Measurements from ENCODE around the gene DENND1B. TPM values are rescaled to one million over a fixed set of nuclear protein-coding genes. Genes with fewer than 3 reads are reported as not detected.
A peak's percentile ranks its signal among the peaks of the same experiment; 100 is the strongest.
"Not testable (repeated sequence)": the region's sequence is repeated elsewhere in the genome, so short reads cannot be mapped to it uniquely, and the experiment has no call there.

DENND1B gene
- total and polyA plus RNA-seq, 5 donors from 2014 or later = 13.8 to 45.5 (median 18.1) TPM

DNA sequence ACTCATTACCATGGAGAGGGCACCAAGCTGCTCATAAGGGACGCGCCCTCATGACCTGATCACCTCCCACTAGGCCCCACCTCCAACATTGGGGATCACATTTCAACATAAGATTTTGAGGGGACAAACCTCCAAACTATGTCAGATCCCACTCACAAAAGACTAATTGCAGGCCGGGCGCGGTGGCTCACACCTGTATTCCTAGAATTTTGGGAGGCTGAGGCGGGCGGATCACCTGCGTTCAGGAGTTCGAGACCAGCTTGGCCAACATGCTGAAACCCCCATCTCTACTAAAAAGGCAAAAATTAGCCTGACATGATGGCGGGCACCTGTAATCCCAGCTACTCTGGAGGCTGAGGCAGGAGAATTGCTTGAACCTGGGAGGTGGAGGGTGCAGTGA lies 278.6 kb downstream of the DENND1B start:
- Mint-ChIP-seq H3K27ac (no peak overlapping the region), H3K9me3 (peaks cover 0 to 6% (median 0%) of the 10 kb centered on the region in 7 donors), H3K27me3 (peaks cover 47% of the 10 kb centered on the region), H3K4me1 (no peaks in the 10 kb centered on the region), H3K4me3 (no peak overlapping the region), H3K36me3 (no peaks in the 10 kb centered on the region)
- no peaks in the 10 kb centered on the region for H3K9me3 ChIP-seq (ENCODE audit: control insufficient read depth in 2 of 2, low read length in 2 of 2)
- H3K36me3 ChIP-seq (ENCODE audit: control insufficient read depth, insufficient read depth, low read length) = no peaks in the 10 kb centered on the region
- H3K4me3 ChIP-seq (ENCODE audit: low read depth, low read length) = no peak overlapping the region
- H3K27ac ChIP-seq (ENCODE audit: insufficient read depth, low read length, poor library complexity, severe bottlenecking) = no peak overlapping the region
- ATAC-seq (ENCODE audit: low read depth in 2 of 2) = no peak
- peaks cover 3% of the 10 kb centered on the region for H3K27me3 ChIP-seq (ENCODE audit: control insufficient read depth, insufficient read depth, low read length)
- DNase-seq = no peak
- H3K4me1 ChIP-seq (ENCODE audit: control insufficient read depth, insufficient read depth, low read length, poor library complexity, severe bottlenecking) = no peaks in the 10 kb centered on the region

DNA sequence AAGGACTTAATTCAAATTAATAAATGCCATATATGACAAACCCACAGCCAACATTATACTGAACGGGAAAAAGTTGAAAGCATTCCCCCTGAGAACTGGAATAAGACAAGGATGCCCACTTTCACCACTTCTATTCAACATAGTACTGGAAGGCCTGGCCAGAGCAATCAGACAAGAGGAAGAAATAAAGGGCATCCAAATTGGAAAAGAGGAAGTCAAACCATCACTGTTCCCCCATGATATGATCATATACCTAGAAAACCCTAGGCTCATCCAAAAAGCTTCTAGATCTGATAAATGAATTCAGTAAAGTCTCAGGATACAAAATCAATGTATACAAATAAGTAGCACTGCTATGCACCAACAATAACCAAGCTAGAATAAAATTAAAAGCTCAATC lies 283.8 kb downstream of the DENND1B start:
- not testable (repeated sequence) for H3K27ac ChIP-seq (ENCODE audit: insufficient read depth, low read length, poor library complexity, severe bottlenecking); H3K27me3 ChIP-seq (ENCODE audit: control insufficient read depth, insufficient read depth, low read length); H3K9me3 ChIP-seq (ENCODE audit: control insufficient read depth in 2 of 2, low read length in 2 of 2); H3K4me1 ChIP-seq (ENCODE audit: control insufficient read depth, insufficient read depth, low read length, poor library complexity, severe bottlenecking); H3K4me3 ChIP-seq (ENCODE audit: low read depth, low read length); H3K4me1 Mint-ChIP-seq; DNase-seq; H3K27ac Mint-ChIP-seq; H3K36me3 ChIP-seq (ENCODE audit: control insufficient read depth, insufficient read depth, low read length); ATAC-seq (ENCODE audit: low read depth in 2 of 2); H3K36me3 Mint-ChIP-seq; H3K9me3 Mint-ChIP-seq; H3K4me3 Mint-ChIP-seq
- peaks cover 41% of the 10 kb centered on the region for H3K27me3 Mint-ChIP-seq

DNA sequence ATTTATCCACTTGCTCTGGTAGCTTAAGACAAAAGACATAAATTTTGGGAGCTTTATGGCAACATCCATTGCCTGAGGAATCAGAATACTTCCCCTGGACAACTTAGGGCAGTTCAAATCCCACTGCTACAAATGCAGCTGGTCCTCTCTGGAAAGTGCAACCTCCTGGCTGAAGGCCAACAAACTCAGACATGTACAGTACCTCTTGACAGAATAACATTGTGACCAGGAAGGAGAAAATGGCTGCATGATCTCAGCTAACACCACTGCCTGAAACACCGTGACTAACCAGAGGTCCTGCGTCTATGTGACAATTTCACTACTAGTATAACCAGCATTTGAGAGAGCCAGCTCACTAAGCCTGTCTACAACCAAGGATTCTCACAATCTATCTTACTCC lies 288.3 kb downstream of the DENND1B start:
- Histone ChIP-seq H3K4me3 (ENCODE audit: low read depth, low read length) (no peak overlapping the region), H3K36me3 (ENCODE audit: control insufficient read depth, insufficient read depth, low read length) (no peaks in the 10 kb centered on the region), H3K4me1 (ENCODE audit: control insufficient read depth, insufficient read depth, low read length, poor library complexity, severe bottlenecking) (no peaks in the 10 kb centered on the region), H3K27ac (ENCODE audit: insufficient read depth, low read length, poor library complexity, severe bottlenecking) (no peak overlapping the region), H3K27me3 (ENCODE audit: control insufficient read depth, insufficient read depth, low read length) (peaks cover 2% of the 10 kb centered on the region), H3K9me3 (ENCODE audit: control insufficient read depth in 2 of 2, low read length in 2 of 2) (no peaks in the 10 kb centered on the region)
- no peak overlapping the region for H3K4me3 Mint-ChIP-seq
- H3K36me3 Mint-ChIP-seq = no peaks in the 10 kb centered on the region
- H3K27me3 Mint-ChIP-seq = peaks cover 23% of the 10 kb centered on the region
- DNase-seq = no peak
- H3K9me3 Mint-ChIP-seq = peaks cover 0 to 4% (median 0%) of the 10 kb centered on the region in 7 donors
- no peak for ATAC-seq (ENCODE audit: low read depth in 2 of 2)
- peaks cover 0 to under 1% (median 0%) of the 10 kb centered on the region in 4 donors for H3K4me1 Mint-ChIP-seq
- H3K27ac Mint-ChIP-seq = no peak overlapping the region

DNA sequence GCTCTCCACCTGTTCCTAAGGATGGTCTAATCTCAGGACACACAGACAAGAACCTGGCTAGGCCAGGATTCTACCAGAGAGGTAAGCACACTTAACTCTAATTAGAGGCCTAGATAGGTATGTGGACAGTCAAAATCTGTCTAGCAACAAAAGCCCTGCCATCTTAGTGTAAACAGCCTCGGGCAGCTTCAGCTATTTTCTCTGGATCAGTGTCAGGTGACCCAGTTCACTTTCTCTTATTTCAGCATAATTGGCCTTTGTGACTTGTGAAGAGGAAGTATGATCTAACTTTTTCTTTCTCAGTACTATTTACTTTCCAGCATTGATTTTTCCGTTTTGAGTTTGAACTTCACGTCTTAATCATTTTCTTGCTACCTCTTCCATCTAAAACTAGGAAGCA lies 289.5 kb downstream of the DENND1B start:
- no peak overlapping the region for H3K27ac Mint-ChIP-seq
- Histone ChIP-seq H3K36me3 (ENCODE audit: control insufficient read depth, insufficient read depth, low read length) (no peaks in the 10 kb centered on the region), H3K27me3 (ENCODE audit: control insufficient read depth, insufficient read depth, low read length) (peaks cover 6% of the 10 kb centered on the region), H3K9me3 (ENCODE audit: control insufficient read depth in 2 of 2, low read length in 2 of 2) (no peaks in the 10 kb centered on the region), H3K27ac (ENCODE audit: insufficient read depth, low read length, poor library complexity, severe bottlenecking) (no peak overlapping the region), H3K4me3 (ENCODE audit: low read depth, low read length) (no peak overlapping the region), H3K4me1 (ENCODE audit: control insufficient read depth, insufficient read depth, low read length, poor library complexity, severe bottlenecking) (no peaks in the 10 kb centered on the region)
- H3K4me1 Mint-ChIP-seq = peaks cover 2 to 10% (median 6%) of the 10 kb centered on the region in 4 donors
- ATAC-seq (ENCODE audit: low read depth in 2 of 2) = no peak
- no peaks in the 10 kb centered on the region for H3K9me3 Mint-ChIP-seq
- peaks cover 23% of the 10 kb centered on the region for H3K27me3 Mint-ChIP-seq
- no peak overlapping the region for H3K4me3 Mint-ChIP-seq
- no peaks in the 10 kb centered on the region for H3K36me3 Mint-ChIP-seq
- DNase-seq = no peak

DNA sequence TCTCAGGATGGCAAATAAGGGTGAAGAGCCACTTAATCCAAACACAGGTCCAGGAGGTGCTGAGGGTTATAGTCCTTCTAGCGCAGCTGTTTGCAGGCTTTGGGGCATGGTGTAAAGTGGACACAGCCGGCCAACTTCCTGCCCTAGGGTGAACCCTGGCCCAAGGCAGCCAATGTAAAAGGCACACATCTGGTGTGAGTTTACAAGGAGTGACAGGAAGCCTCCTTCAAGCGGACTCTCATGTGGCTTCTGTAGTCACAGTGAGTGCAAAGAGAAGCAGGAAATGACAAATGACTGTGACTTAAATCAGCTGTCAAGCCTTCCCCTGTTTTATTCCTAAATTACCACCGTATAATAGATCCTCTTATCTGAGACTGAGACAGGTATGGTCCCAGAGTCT lies 294.2 kb downstream of the DENND1B start:
- DNase-seq (peak in 1 of 3 donors; percentile 54), ATAC-seq (ENCODE audit: low read depth in 2 of 2) (peak; percentile 50 to 67)
- no peak overlapping the region for H3K27ac ChIP-seq (ENCODE audit: insufficient read depth, low read length, poor library complexity, severe bottlenecking)
- H3K27me3 Mint-ChIP-seq = peaks cover 10% of the 10 kb centered on the region
- H3K27ac Mint-ChIP-seq = no peak overlapping the region
- H3K36me3 Mint-ChIP-seq = no peaks in the 10 kb centered on the region
- H3K36me3 ChIP-seq (ENCODE audit: control insufficient read depth, insufficient read depth, low read length) = no peaks in the 10 kb centered on the region
- no peak overlapping the region for H3K4me3 ChIP-seq (ENCODE audit: low read depth, low read length)
- H3K4me1 Mint-ChIP-seq = peaks cover 2 to 10% (median 6%) of the 10 kb centered on the region in 4 donors
- H3K4me1 ChIP-seq (ENCODE audit: control insufficient read depth, insufficient read depth, low read length, poor library complexity, severe bottlenecking) = no peaks in the 10 kb centered on the region
- peaks cover 9% of the 10 kb centered on the region for H3K27me3 ChIP-seq (ENCODE audit: control insufficient read depth, insufficient read depth, low read length)
- H3K9me3 Mint-ChIP-seq = peaks cover 0 to 3% (median 0%) of the 10 kb centered on the region in 7 donors
- H3K9me3 ChIP-seq (ENCODE audit: control insufficient read depth in 2 of 2, low read length in 2 of 2) = no peaks in the 10 kb centered on the region
- no peak overlapping the region for H3K4me3 Mint-ChIP-seq

DNA sequence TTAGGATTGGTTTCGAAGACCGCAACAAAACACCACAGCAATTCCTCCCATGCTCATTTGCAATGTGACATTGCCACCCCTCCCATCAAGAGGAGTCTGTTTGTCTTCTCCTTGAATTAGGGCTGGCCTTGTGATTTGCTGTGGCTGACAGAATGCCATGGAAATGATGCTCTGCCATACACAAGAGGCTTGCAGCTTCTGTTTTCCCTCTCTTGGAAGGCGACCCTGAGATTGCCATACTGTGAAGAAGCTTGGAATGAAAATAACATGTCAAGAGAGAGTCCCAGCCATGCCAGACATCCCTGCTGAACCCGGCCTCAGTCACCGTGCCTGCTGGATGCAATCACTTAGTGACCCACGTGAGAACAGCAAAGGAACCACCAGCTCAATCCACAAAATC lies 294.8 kb downstream of the DENND1B start:
- Mint-ChIP-seq H3K27ac (no peak overlapping the region), H3K4me1 (peaks cover 2 to 10% (median 6%) of the 10 kb centered on the region in 4 donors), H3K27me3 (peaks cover 5% of the 10 kb centered on the region), H3K4me3 (no peak overlapping the region), H3K36me3 (no peaks in the 10 kb centered on the region), H3K9me3 (peaks cover 0 to 3% (median 0%) of the 10 kb centered on the region in 7 donors)
- H3K4me1 ChIP-seq (ENCODE audit: control insufficient read depth, insufficient read depth, low read length, poor library complexity, severe bottlenecking) = no peaks in the 10 kb centered on the region
- DNase-seq (no peak), ATAC-seq (ENCODE audit: low read depth in 2 of 2) (no peak)
- no peak overlapping the region for H3K4me3 ChIP-seq (ENCODE audit: low read depth, low read length)
- H3K9me3 ChIP-seq (ENCODE audit: control insufficient read depth in 2 of 2, low read length in 2 of 2) = no peaks in the 10 kb centered on the region
- H3K27ac ChIP-seq (ENCODE audit: insufficient read depth, low read length, poor library complexity, severe bottlenecking) = no peak overlapping the region
- H3K36me3 ChIP-seq (ENCODE audit: control insufficient read depth, insufficient read depth, low read length) = no peaks in the 10 kb centered on the region
- peaks cover 9% of the 10 kb centered on the region for H3K27me3 ChIP-seq (ENCODE audit: control insufficient read depth, insufficient read depth, low read length)

DNA sequence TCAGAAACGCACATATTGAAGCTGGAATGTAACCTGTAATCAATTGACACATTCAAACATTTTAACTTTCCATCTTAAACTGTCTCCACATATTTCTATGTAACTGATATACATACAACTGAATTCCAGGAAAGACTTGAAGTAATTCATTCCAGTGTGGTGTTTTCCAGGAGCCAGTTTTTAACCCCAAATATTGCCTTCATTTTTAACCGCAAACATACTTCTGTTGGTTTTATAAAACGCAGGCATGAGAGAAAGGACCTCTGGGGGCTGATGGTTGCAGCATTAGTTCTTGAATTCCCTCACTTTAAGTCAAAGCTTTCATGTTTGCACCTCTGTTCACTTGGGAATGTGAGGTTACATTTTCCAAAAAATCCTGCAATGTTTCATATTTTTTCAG lies 303.1 kb downstream of the DENND1B start:
- DNase-seq (no peak), ATAC-seq (ENCODE audit: low read depth in 2 of 2) (no peak)
- no peak overlapping the region for H3K4me3 ChIP-seq (ENCODE audit: low read depth, low read length)
- H3K4me3 Mint-ChIP-seq = no peak overlapping the region
- peaks cover 8% of the 10 kb centered on the region for H3K27me3 Mint-ChIP-seq
- H3K9me3 ChIP-seq (ENCODE audit: control insufficient read depth in 2 of 2, low read length in 2 of 2) = no peaks in the 10 kb centered on the region
- no peaks in the 10 kb centered on the region for H3K9me3 Mint-ChIP-seq
- no peaks in the 10 kb centered on the region for H3K4me1 Mint-ChIP-seq
- no peaks in the 10 kb centered on the region for H3K36me3 ChIP-seq (ENCODE audit: control insufficient read depth, insufficient read depth, low read length)
- H3K27me3 ChIP-seq (ENCODE audit: control insufficient read depth, insufficient read depth, low read length) = no peaks in the 10 kb centered on the region
- no peak overlapping the region for H3K27ac ChIP-seq (ENCODE audit: insufficient read depth, low read length, poor library complexity, severe bottlenecking)
- H3K4me1 ChIP-seq (ENCODE audit: control insufficient read depth, insufficient read depth, low read length, poor library complexity, severe bottlenecking) = no peaks in the 10 kb centered on the region
- H3K27ac Mint-ChIP-seq = no peak overlapping the region
- H3K36me3 Mint-ChIP-seq = no peaks in the 10 kb centered on the region

DNA sequence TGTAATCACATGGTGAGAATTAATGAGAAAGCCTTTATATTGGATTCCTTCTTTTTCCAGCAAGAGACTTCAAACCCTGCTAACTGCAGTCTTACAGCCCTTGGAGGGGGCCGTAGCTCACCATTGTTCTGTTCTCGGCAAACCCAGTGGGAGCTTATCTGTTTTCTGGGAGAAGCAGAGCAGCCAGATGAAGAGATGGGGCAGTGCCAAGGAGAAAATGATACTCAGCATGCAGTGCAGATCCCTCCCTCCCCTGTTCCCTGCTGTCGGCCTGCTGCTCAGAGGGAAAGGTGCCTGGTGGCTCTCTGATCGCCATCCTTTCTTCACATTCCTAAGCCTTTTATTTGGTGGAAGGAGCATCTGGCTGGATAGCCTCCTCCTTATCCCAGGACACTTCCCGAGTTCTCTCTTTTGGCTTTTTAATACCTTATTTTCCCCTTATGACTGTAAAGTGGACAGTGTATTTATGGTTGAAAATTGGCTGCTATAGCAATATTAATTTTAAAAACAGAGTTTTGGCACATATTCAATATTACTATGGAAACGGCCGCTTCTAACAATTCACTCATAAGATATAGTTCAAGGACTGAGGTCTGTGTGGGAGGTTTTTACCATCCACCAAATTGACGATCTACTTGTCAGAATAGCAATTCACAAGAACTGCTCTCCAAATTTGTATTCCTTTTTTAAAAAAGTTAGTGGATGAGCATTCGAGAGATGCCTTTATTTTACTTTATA lies 303.9 kb downstream of the DENND1B start:
- Mint-ChIP-seq H3K27me3 (peaks cover 8% of the 10 kb centered on the region), H3K27ac (no peak overlapping the region), H3K4me1 (no peaks in the 10 kb centered on the region), H3K36me3 (no peaks in the 10 kb centered on the region), H3K4me3 (no peak overlapping the region), H3K9me3 (peaks cover 0 to 2% (median 0%) of the 10 kb centered on the region in 7 donors)
- H3K9me3 ChIP-seq (ENCODE audit: control insufficient read depth in 2 of 2, low read length in 2 of 2) = no peaks in the 10 kb centered on the region
- DNase-seq (no peak), ATAC-seq (ENCODE audit: low read depth in 2 of 2) (no peak)
- H3K27me3 ChIP-seq (ENCODE audit: control insufficient read depth, insufficient read depth, low read length) = peaks cover 3% of the 10 kb centered on the region
- H3K4me3 ChIP-seq (ENCODE audit: low read depth, low read length) = no peak overlapping the region
- H3K27ac ChIP-seq (ENCODE audit: insufficient read depth, low read length, poor library complexity, severe bottlenecking) = no peak overlapping the region
- no peaks in the 10 kb centered on the region for H3K36me3 ChIP-seq (ENCODE audit: control insufficient read depth, insufficient read depth, low read length)
- no peaks in the 10 kb centered on the region for H3K4me1 ChIP-seq (ENCODE audit: control insufficient read depth, insufficient read depth, low read length, poor library complexity, severe bottlenecking)
